NCI-H82 treated with DMSO at 0.1 percent for 48 hours (cell line): ENCODE results near the gene SLC23A3.

ENCODE experiments used
- DNase-seq: peaks from one replicate; lab custom pipeline; 2025; ENCODE audit not compliant: unreplicated experiment; lab: John Stamatoyannopoulos, UW

SLC23A3 gene

DNA sequence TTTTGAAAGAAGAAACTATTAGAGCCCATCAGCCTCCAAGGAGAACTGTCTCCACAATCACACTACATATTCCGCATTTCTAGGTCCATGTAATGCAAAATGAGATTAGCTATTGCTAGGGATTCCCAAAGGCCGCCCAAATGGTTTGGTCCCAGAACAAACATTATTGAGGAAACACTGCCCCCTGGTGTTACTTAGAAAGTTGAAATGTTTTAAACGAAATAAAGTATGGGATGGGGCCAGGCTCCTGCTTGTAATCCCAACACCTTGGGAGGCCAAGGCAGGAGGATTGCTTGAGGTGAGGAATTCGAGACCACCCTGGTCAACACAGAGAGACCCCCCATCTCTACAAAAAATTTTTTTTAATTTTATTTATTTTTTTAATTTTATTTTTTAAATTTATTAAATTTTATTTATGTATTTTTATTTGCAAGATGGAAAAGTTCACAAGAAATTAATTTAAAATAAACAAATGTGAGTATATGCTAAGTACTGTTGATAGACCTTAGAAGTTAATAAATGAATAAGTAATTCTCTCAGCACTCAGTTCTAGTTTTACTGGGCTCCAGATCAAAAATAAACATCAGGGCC lies 14.7 kb downstream of the SLC23A3 start:
- peak; percentile 78 for DNase-seq

DNA sequence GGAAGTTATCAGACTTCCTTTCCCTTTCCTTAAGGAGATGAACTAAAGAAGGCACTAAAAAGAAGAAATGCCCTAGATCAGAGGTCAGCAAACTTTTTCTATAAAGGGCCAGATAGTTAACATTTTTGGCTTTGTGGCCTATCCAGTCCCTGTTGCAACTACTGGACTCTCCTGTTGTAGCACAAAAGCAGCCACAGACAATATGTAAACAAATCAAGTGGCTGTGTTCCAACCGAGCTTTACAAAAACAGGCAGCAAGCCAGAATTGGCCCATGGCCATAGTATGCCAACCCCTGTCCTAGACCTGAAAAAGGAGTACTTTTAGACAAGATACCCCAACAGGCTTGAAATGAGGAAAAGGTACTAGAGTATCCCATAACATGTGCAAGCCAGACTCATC lies 20.2 kb downstream of the SLC23A3 start:
- DNase-seq = no peak

DNA sequence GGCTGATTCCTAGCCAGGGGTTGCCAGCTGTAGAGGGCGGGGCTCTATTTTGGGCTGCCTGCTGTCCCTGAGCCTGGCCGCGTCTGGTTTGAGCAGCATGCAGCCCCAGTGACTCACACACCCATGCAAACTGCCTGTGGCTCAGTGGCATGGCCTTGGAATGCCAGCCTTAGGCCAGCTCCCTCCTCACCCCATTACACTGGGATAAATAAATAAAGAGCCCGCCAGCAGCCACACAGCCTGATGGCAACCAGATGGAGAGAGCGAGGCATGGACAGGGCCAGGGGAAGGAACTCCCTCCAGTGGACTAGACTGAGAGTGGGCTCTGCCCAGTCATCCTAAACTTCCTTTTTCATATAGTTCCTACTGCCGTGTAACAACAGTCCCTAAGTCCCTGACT lies 27.5 kb downstream of the SLC23A3 start:
- DNase-seq = no peak

DNA sequence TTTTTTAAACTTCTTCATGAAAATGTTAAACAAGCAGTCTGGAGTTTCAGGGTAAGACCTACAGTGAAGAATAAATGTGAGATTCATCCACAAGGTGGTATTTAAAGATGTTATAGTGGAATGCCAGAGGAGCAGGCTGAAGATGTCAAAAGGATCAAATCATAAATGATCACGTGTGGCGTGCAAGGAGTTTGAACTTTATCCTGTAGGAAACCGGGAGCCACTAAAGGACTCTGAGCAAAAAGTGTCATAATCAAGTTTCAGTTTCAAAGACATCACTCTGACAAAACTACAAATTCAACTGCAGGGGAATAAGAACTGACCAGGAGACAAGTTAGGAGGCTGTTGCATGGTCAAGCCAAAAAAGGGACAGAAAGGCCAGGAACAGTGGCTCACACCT lies 29.1 kb downstream of the SLC23A3 start:
- DNase-seq = no peak

DNA sequence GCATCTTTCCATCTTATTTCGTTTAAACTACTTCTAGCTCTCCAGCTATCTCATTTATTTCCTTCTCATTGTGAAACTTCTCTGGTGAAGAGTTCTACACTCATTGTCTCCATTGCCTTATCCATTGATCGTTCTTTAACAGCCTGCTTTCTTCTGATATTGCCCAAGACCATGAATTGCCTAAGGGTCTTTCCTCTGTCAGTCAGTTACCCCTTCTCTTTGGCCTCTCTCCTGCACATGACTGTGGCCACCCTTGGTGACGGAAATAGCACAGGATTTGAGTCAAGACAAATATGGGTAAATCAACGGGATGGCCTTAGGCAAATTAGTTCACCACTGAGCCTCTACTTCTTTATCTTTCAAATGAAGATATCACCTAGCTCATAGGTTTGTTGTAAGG lies 35.9 kb downstream of the SLC23A3 start:
- no peak for DNase-seq

DNA sequence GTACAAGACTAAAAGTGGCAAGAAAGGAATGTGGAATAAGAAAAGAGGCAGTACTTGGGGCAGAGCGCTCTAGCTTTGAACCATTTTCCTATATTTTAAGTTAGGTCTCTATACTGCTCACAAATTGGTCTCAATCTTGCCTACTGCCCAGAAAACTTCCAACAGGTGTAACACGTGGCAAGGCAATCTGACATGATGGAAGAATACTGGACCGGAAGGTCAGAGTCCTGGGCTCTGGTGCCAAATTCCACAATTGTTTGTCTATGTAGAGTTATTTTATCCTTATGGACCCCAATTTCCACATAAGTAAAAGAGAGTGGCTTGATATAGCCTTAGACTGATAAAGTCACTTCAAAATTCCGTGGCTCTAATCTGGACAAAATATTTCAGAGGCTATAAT lies 38.1 kb downstream of the SLC23A3 start:
- DNase-seq = no peak

DNA sequence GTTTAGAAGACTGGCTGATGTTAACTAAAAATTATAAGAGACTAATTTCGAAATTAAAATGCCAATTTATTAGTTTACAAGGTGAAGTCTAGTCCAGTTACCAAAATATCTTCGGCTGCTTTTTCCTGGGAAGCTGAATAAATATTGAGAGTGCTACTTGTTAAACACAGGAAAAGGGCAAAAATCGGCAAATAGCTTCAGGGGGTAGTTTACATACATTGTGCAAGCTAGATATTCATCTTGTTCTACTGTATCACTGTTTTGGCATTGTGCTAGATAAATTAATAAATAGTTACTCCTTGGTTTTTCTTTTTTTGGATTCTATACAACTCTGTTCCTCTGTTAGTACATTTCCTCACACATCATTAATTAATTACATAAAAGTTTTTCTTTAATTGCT lies 38.5 kb downstream of the SLC23A3 start:
- DNase-seq = no peak

DNA sequence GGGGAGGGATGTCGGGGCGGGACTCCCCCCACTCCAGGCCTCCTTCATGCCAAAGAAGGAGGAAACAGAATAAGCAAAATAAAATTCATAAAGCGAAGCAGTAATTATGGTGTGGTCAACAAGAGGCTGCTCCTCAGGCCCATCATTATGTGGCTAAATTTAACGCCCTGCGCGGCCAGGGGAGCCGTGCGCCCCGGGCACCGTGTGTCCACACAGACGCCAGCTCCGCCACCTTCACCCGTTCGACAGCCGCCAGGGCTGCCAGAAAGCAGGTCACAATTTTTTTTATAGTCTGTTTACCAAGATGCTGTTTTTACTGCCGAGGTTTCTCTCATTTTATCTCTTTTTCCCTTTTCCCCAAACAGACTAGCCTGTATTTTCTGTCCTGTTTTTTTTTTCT lies 40.2 kb downstream of the SLC23A3 start:
- no peak for DNase-seq

DNA sequence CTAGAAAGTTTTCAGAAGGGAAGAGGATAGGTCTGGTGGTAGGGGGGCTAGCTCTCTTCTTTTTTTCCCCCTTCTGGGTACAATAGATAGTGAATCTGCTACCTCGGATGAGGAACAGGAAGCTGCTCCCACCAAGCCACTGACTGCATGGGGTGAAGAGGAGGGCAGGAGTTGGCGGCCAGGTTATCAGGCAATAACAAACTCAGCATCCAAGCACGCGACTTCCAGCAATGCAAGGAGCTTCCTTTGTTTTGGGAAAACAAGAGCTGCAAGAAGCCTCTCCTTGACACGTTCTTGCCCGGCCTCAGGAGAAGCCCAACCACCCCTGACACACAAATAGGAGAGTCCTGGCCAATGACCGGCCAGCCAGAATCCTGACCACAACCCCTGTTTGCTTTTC lies 41.4 kb downstream of the SLC23A3 start:
- DNase-seq = no peak

DNA sequence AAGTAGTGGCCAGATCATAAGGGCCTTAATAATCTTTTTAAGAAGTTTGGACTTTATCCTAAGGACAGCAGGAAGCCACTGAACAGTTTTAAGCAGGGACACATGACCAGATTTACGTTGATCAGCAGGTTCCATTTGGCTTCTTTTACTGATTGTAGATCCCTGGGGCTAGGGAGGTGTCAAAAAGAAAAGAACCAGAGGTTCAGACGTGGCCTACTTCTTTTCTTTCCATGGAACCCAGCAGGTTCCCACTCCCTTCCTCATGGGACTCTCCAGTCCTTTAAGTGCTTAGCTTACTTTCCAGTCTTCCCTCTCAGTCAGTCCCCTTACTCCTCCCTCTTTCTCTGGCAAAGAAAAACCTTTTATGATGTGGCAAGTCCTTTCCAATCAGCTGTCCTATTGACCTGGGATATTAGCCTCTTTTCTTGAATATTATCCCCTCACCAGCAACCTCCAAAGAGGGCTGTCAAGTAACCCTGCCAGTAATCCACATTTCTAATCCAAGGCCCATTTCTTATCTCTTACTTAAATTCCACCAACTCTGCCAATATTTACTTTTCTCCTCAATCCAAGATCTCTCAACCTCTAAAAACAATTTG lies 42.7 kb downstream of the SLC23A3 start:
- DNase-seq = no peak

DNA sequence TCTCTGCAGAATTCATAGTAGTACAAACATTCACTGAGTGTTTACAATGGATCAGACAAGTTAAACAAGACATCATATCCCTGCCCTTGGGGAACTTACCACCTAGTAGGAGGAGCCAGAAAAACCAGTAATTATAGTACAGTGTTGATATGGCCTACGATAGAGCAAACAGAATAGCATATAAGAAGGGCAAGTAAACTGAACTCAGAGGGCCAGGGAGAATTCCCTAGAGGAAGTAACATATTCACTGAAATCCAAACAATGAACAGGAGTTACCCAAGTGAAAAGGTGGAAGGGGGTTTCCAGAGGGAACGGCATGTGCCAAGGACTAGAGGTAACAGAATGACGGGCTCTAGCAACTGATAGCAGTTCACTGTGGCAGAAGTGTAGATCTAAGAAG lies 43.3 kb downstream of the SLC23A3 start:
- no peak for DNase-seq

DNA sequence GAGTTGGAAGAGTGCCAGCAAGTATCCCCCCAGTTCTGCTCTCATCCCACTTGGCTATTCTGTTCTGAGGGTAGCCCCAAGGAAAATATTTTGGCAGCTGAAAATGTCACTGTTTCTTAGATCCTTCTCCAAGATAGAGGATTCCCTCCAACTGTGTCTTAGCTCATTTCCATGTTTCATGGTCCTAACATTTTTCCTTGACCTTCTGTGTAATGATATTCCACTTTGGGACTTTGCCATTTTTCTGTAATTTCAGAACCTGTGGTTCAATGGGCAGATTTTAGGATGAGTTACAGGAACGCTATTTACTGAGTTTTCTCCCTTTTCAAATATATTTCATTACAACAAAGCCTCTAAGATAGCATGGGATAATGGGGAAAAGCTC lies 44.0 kb downstream of the SLC23A3 start:
- DNase-seq = no peak

DNA sequence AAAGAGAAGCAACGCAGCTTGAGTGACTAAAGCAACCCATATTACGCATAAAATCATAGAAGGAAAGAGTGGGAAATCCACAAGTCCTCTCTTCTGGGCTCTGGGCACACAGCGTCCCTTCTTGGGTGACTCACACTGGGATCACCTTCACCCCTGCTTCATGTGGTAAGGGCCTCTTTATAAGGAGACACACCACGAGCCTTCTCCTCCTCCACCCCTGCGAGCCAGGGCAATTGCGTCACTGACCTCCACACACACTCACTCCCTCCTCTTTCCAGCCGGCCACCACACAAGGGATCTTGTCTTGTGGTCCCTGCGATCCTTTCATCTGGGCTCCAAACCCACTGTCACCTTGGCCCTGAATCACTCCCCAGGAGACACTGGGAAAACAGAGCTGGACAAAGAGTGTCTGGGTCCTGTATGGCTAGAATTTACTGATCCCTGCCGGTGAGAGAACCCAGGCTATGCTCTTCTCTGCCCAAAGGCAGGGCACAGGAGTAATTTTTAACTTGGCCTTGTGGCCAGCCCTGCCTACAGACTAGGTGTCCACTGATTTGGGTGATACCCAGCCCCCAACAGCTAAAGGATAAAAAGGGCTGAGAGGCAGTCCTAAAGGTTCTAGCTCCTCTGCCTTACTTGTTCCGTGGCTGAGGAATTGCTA lies 44.5 kb downstream of the SLC23A3 start:
- no peak for DNase-seq

DNA sequence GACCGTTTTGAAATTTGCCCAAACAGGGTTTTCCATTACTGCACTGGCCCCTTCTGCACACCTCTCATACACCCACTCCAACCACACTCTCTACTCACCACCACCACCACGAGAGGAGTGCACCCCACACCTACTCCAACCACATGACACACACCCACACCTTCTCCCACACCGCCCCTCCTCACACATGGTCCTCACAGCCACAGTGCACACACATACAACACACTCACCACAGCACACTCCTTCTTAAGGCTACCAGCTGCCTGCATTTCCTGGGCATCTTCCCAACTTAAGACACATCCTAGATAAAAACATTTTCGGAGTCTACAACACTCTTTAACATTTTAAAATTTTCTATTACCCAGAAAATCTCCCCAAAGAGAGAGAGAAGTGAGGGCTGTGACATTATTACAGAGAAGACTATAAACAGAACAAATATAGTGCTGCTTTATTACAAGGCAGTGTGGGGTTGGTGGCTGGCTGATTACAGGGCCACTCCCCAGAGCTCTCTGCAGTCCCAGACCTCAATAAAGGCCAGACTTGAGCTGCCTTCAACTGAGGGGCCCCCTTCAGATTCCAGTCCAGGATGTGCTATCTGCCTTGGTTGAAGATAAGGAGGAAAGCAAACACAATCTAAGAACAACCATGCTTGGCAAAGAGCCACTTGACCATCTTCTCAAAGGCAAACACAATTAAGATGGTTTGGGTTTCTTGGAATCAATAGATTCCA lies 45.3 kb downstream of the SLC23A3 start:
- no peak for DNase-seq

DNA sequence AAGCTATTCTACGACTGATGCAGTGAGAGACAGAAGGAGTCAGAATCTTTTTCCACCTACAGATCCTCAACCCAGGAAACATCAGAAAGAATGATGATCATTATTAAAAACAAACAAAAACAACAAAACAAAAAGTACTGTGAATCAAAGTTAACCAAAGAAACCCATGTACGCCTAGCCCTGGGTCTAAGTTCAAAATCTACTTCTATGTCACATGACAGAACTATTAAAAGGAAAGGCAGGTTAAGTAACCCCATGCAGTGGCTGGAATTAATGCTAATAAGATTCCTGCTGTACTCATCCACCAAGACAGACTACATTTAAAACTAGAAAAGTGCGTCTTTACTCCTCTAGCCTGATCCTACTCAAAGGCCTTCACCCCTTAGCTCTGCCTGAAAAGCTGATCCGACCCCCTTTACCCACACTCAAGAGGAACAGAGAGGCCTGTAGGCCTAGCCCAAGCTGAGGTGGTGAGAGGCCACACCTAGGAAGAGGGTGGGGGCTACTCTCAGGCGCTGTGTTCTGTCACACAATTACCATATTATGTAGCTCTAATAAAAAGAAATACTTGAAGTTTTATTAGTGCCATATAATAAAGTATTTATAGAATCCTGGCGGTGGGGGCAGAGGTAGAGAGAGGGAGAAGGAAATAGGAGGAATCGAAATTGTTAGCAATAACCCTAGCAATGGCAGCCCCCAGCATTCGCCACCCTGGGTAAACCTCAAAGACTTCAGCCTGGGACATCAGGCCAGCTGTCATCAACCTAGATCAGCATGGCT lies 46.3 kb downstream of the SLC23A3 start:
- DNase-seq = no peak

DNA sequence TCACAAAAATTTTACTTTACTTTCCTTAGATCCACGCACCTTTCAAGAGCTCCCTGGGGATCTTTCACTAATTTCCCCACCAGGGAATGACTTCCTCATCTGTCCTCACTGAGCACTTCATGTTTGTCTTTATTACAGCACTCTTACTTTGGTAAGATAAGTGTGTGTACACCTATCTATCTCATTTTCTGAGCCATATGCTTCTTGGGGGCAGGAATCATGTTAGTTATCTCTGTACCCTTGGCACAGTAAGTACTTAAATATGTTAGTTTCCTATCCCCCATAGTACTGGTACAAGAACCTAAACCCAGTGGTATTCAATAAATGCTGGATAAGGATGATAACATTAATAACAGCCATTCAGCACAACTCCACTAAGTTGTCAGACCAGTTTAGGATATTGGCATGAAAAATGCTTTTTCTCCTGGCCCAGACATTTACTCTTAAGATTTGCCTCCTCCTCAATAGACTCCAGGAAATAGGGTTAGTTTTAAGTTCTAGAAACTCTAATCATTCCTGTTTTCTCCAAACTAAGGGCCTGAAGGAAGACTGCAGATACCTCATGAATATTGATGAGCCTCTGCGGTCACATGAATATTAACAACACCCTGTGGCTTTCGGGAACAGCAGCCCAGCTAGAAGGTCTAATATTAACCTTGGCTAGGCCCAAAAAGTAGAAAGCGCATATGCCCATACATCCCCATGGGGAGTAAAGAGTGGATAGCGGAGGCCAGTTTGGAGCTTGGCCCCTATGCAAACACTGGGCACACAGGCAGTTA lies 47.4 kb downstream of the SLC23A3 start:
- no peak for DNase-seq

DNA sequence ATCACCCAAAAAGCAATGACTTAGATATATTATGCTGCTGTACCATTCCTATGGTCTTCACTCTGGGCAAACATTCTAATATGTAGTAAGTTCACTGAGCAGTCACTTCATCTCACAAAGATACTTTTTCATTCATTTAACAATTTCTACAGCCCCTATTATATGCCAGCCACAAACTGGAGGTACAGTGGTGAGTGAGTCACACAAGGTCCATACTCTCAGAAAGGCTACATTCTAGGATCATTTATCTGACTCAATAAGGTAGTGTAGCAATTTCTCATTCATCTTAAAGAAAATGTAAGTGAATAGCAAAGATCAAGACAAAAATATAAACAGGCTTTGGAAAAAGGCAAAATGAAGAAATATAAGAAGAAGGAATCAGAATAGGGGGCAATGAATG lies 49.7 kb downstream of the SLC23A3 start:
- DNase-seq = no peak

DNA sequence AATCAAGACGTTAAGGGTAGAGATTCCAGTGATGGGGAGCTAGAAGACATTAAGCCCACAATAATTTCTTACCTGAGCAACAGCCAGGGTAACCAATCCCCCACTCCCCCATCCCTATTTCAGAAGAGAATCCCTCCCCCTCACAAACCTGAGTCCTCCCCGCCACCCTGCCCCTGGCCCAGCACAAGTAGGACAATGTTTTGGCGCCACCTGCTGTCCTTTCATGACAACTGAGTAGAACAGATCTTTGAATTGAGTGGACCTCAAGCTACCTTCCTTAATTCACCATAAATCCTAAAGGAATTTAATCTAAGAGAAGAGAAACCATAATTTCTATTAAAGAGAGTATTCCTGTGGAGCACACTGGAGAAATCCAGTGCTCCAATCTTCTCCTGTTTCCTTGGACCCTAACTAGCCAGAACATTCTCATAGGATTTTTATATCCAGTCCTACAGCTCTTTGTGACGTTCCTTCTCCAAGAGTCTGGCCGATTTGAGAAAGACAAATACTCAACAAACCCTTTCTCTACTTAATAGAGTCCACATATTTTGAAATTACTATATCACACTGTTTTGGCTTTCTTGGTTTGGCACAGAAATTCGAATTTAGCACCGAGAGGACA lies 50.3 kb downstream of the SLC23A3 start:
- DNase-seq = no peak

DNA sequence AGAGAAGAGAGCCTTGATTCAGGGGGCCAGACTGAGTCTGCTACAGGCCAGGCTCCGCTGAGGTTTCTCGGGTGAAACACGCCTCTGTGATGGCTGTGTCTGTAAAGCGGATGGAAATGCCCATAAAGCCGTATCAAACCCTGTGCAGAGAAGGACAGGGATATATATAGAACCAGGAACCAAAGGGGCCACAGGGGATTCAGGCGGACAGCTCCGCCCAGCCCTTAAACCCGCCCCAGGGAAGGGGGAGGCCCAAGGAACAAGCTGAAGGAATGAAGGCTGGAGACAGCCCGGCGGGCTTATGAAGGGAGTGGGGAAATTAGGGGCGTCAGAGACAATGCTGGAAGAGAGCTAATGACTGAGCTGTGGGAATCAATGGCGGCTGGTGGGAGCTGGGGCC lies 51.3 kb downstream of the SLC23A3 start:
- DNase-seq = no peak
